Sigmoid colon (tissue), 7 donors: ENCODE measurements around the gene ADARB1. TPM values are rescaled to one million over a fixed set of nuclear protein-coding genes. Genes with fewer than 3 reads are reported as not detected.

Source experiments
- DNase-seq: peaks from one replicate; pipeline ENCODE4 v3.0.0-alpha.2; 2019
- H3K27ac ChIP-seq, 4 donors: fragments of 200-600 bp; sonication (generic); one replicate each; pipeline ENCODE4 v1.5.1; 2016 to 2019; ENCODE audit warnings: mild to moderate bottlenecking in 1 of 4
- H3K27me3 ChIP-seq, 3 donors: fragments of 200-600 bp; sonication (generic); one replicate each; pipeline ENCODE4 v1.5.1; 2019; ENCODE audit warnings: mild to moderate bottlenecking in 1 of 3
- H3K36me3 ChIP-seq, 4 donors: fragments of 200-600 bp; sonication (generic); one replicate each; pipeline ENCODE4 v1.5.1; 2016 to 2019
- H3K4me1 ChIP-seq, 4 donors: fragments of 200-600 bp; sonication (generic); one replicate each; pipeline ENCODE4 v1.5.1; 2017 to 2019
- H3K4me3 ChIP-seq, 4 donors: fragments of 200-600 bp; sonication (generic); one replicate each; pipeline ENCODE4 v1.5.1; 2017 to 2019; ENCODE audit warnings: mild to moderate bottlenecking in 2 of 4, moderate library complexity in 1 of 4
- H3K9me3 ChIP-seq, 4 donors: fragments of 200-600 bp in 3 of 4; sonication (generic) in 3 of 4; one replicate each; pipeline versions ENCODE4 v1.5.1 to v1.6.1; 2013 to 2019
- CTCF ChIP-seq, 4 experiments: fragments of 450-650 bp in 3 of 4; fragments of 200-600 bp in 1 of 4; IDR thresholded peaks; one replicate each; pipeline ENCODE4 v1.5.1; 2016 to 2019; ENCODE audit warnings: antibody characterized with exemption in 4 of 4, mild to moderate bottlenecking in 3 of 4, moderate library complexity in 2 of 4
- EP300 ChIP-seq, 4 donors: sonication (generic); formaldehyde crosslinking; IDR thresholded peaks; one replicate each; pipeline ENCODE4 v1.6.1; 2017; ENCODE audit warnings: antibody characterized with exemption in 4 of 4
- POLR2A ChIP-seq, 2 donors: fragments of 450-650 bp; IDR thresholded peaks; one replicate each; pipeline ENCODE4 v1.6.1; 2016; ENCODE audit warnings: antibody characterized with exemption in 2 of 2, mild to moderate bottlenecking in 2 of 2, moderate library complexity in 2 of 2
- POLR2AphosphoS5 ChIP-seq, 4 donors: sonication (generic); formaldehyde crosslinking; IDR thresholded peaks; one replicate each; pipeline ENCODE4 v1.6.1; 2017; ENCODE audit warnings: antibody characterized with exemption in 4 of 4
- WGBS, 2 donors: extraction: QIAGEN DNeasy Blood & Tissue Kit; methylation state at CpG; one replicate each; pipeline ENCODE4 v1.1.7; 2013; 5-methylcytosine and 5-hydroxymethylcytosine counted together
- intact Hi-C: fragments of 100-400 bp; cut with DNase I; formaldehyde crosslinking; loops from one replicate; pipeline ENCODE4 v1.15.1; 2023
- polyA plus RNA-seq, 3 donors: library from polyadenylated mRNA; stranded (reverse); fragments of 200-250 nt; gene quantifications; one replicate each; pipeline ENCODE4 v1.2.3, GENCODE V29; 2013
- total RNA-seq, 4 donors: library from RNA; depleted of rRNA; stranded (reverse); fragments of >200 nt; gene quantifications; one replicate each; pipeline ENCODE4 v1.1.0, GENCODE V29; 2016
- donor health status: healthy with polysubstance abuse.
- donor health status: Bipolar disorder and iron deficiency.
- donor health status: healthy.

ADARB1 gene
- total and polyA plus RNA-seq, 7 donors = 0.92 to 102 (median 41.3) TPM

GRCh38 chr21:45091550-45092322 lies 17.4 kb downstream of the ADARB1 start:
- no peak for DNase-seq
- peaks cover 0 to 66% (median 55%) of the 10 kb centered on the region in 4 donors for H3K4me1 ChIP-seq
- no peak overlapping the region for H3K4me3 ChIP-seq
- no peaks in the 10 kb centered on the region for H3K27me3 ChIP-seq
- no peaks in the 10 kb centered on the region for H3K36me3 ChIP-seq
- 69 to 76% methylated on average over 7 of the region's 7 CpGs for WGBS, 2 donors
- H3K9me3 ChIP-seq = no peaks in the 10 kb centered on the region
- TF ChIP-seq EP300 (IDR thresholded peaks at IDR 0.05) = no peak
- no peak for TF ChIP-seq POLR2A (IDR thresholded peaks at IDR 0.05)
- no peak for TF ChIP-seq POLR2AphosphoS5 (IDR thresholded peaks at IDR 0.05)
- no peak for TF ChIP-seq CTCF (IDR thresholded peaks at IDR 0.05)
- peak overlapping the region in 2 of 4 donors; percentile 9 to 23 for H3K27ac ChIP-seq
- intact Hi-C loops = no loop called here

GRCh38 chr21:45093035-45093532 lies 18.7 kb downstream of the ADARB1 start:
- Histone ChIP-seq H3K4me1 (peaks cover 0 to 69% (median 57%) of the 10 kb centered on the region in 4 donors), H3K27me3 (no peaks in the 10 kb centered on the region), H3K36me3 (no peaks in the 10 kb centered on the region), H3K27ac (peak overlapping the region; percentile 41 to 64 (median 50)), H3K9me3 (no peaks in the 10 kb centered on the region), H3K4me3 (peak overlapping the region in 1 of 4 donors; percentile 5)
- no peak for DNase-seq
- intact Hi-C loops = no loop called here
- WGBS, 2 donors = 60 to 64% methylated on average over 12 of the region's 12 CpGs
- TF ChIP-seq POLR2AphosphoS5 (IDR thresholded peaks at IDR 0.05) = no peak
- no peak for TF ChIP-seq EP300 (IDR thresholded peaks at IDR 0.05)
- TF ChIP-seq POLR2A (IDR thresholded peaks at IDR 0.05) = no peak
- no peak for TF ChIP-seq CTCF (IDR thresholded peaks at IDR 0.05)

GRCh38 chr21:45094412-45094811 lies 20.0 kb downstream of the ADARB1 start:
- Histone ChIP-seq H3K4me3 (no peak overlapping the region), H3K9me3 (no peaks in the 10 kb centered on the region), H3K36me3 (no peaks in the 10 kb centered on the region), H3K27me3 (no peaks in the 10 kb centered on the region), H3K27ac (peak overlapping the region in 1 of 4 donors; percentile 64), H3K4me1 (peaks cover 0 to 74% (median 68%) of the 10 kb centered on the region in 4 donors)
- WGBS, 2 donors = 79 to 91% methylated on average over 7 of the region's 7 CpGs
- no peak for DNase-seq
- intact Hi-C loops = no loop called here
- TF ChIP-seq EP300 (IDR thresholded peaks at IDR 0.05) (no peak), POLR2AphosphoS5 (IDR thresholded peaks at IDR 0.05) (no peak), CTCF (IDR thresholded peaks at IDR 0.05) (no peak), POLR2A (IDR thresholded peaks at IDR 0.05) (no peak)

- no peak for TF ChIP-seq EP300 (IDR thresholded peaks at IDR 0.05)
- no peak for TF ChIP-seq POLR2A (IDR thresholded peaks at IDR 0.05)
- TF ChIP-seq POLR2AphosphoS5 (IDR thresholded peaks at IDR 0.05) = no peak
- TF ChIP-seq CTCF (IDR thresholded peaks at IDR 0.05) = no peak
- DNase-seq = no peak
- no peak overlapping the region for H3K4me3 ChIP-seq
- H3K4me1 ChIP-seq = peaks cover 0 to 76% (median 72%) of the 10 kb centered on the region in 4 donors
- 89 to 92% methylated on average over 11 of the region's 11 CpGs for WGBS, 2 donors
- no peaks in the 10 kb centered on the region for H3K36me3 ChIP-seq
- intact Hi-C loops = no loop called here
- H3K9me3 ChIP-seq = no peaks in the 10 kb centered on the region
- H3K27me3 ChIP-seq = no peaks in the 10 kb centered on the region
- peak overlapping the region in 1 of 4 donors; percentile 43 for H3K27ac ChIP-seq
These were observed 21.1 kb downstream of the ADARB1 start for GRCh38 chr21:45095505-45095904.
